ENCODE results near the gene TSSK3. TPM values are rescaled to one million over a fixed set of nuclear protein-coding genes. Genes with fewer than 3 reads are reported as not detected.

TSSK3 gene
- total RNA-seq, 1 donor: 0.86 TPM

- peak overlapping the region; percentile 72 for H3K4me3 ChIP-seq (ENCODE audit: low read depth, low read length)
- TF ChIP-seq CTCF (IDR thresholded peaks at IDR 0.05; ENCODE audit: insufficient read depth, low read depth, low read length): no peak
- DNase-seq (ENCODE audit: low read depth): no peak
These were observed 26.9 kb upstream of the TSSK3 start for GRCh38 chr1:32335535-32335789.

GRCh38 chr1:32335790-32336590, 26.3 kb upstream of the TSSK3 start, which contains the start of gene MARCKSL1:
TSS of gene MARCKSL1 (minus strand) at chr1:32336233. CDS start at chr1:32336033, 200 bp downstream.
- DNase-seq (ENCODE audit: low read depth): peak; percentile 70
- TF ChIP-seq CTCF (IDR thresholded peaks at IDR 0.05; ENCODE audit: insufficient read depth, low read depth, low read length): no peak
- peak within 1 kb of the TSS; percentile 72 for H3K4me3 ChIP-seq (ENCODE audit: low read depth, low read length)

GRCh38 chr1:32336591-32336932, 25.8 kb upstream of the TSSK3 start:
- DNase-seq (ENCODE audit: low read depth): no peak
- no peak for TF ChIP-seq CTCF (IDR thresholded peaks at IDR 0.05; ENCODE audit: insufficient read depth, low read depth, low read length)
- H3K4me3 ChIP-seq (ENCODE audit: low read depth, low read length): peak overlapping the region; percentile 45

- no peak for DNase-seq (ENCODE audit: low read depth)
- TF ChIP-seq CTCF (IDR thresholded peaks at IDR 0.05; ENCODE audit: insufficient read depth, low read depth, low read length): no peak
These were observed 25.2 kb upstream of the TSSK3 start for GRCh38 chr1:32336963-32337675.

GRCh38 chr1:32337855-32338636, 24.3 kb upstream of the TSSK3 start:
- no peak for DNase-seq (ENCODE audit: low read depth)
- no peak for TF ChIP-seq CTCF (IDR thresholded peaks at IDR 0.05; ENCODE audit: insufficient read depth, low read depth, low read length)

More at GRCh38 chr1:32336963-32337675, 25.2 kb upstream of the TSSK3 start:
- H3K4me3 ChIP-seq (ENCODE audit: low read depth, low read length): no peak overlapping the region

GRCh38 chr1:32338637-32339145, 23.6 kb upstream of the TSSK3 start:
- no peak overlapping the region for H3K4me3 ChIP-seq (ENCODE audit: low read depth, low read length)
- no peak for TF ChIP-seq CTCF (IDR thresholded peaks at IDR 0.05; ENCODE audit: insufficient read depth, low read depth, low read length)
- DNase-seq (ENCODE audit: low read depth): no peak

More at GRCh38 chr1:32337855-32338636, 24.3 kb upstream of the TSSK3 start:
- H3K4me3 ChIP-seq (ENCODE audit: low read depth, low read length): no peak overlapping the region
